Fibroblast of gingiva (primary cell): ENCODE data around the gene ZNF791.
A peak's percentile ranks its signal among the peaks of the same experiment; 100 is the strongest.
"Not testable (repeated sequence)": the region's sequence is repeated elsewhere in the genome, so short reads cannot be mapped to it uniquely, and the experiment has no call there.

Experiments
- DNase-seq: peaks from one replicate; pipeline ENCODE4 v3.0.0-alpha.2; 2011; ENCODE audit warnings: low read depth

ZNF791 gene

GRCh38 chr19:12629215-12629614 lies 18.5 kb downstream of the ZNF791 start:
- no peak for DNase-seq

- DNase-seq: no peak
These were observed 25.9 kb downstream of the ZNF791 start for GRCh38 chr19:12636631-12637030.

GRCh38 chr19:12638611-12639182 lies 28.0 kb downstream of the ZNF791 start:
- DNase-seq: no peak

- DNase-seq: peak; percentile 68
These were observed 29.3 kb downstream of the ZNF791 start for GRCh38 chr19:12639901-12640613.

- no peak for DNase-seq
These were observed 30.7 kb downstream of the ZNF791 start for GRCh38 chr19:12641456-12641855.

- no peak for DNase-seq
These were observed 31.8 kb downstream of the ZNF791 start for GRCh38 chr19:12642506-12642905.

- not testable (repeated sequence) for DNase-seq
These were observed 33.0 kb downstream of the ZNF791 start for GRCh38 chr19:12643716-12644115.

GRCh38 chr19:12646551-12646950 lies 35.8 kb downstream of the ZNF791 start:
- no peak for DNase-seq

GRCh38 chr19:12647047-12647446 lies 36.3 kb downstream of the ZNF791 start:
- DNase-seq: no peak

- DNase-seq: no peak
These were observed 36.9 kb downstream of the ZNF791 start for GRCh38 chr19:12647490-12648071.

- DNase-seq: no peak
These were observed 37.4 kb downstream of the ZNF791 start for GRCh38 chr19:12648088-12648487.

GRCh38 chr19:12649941-12650340 lies 39.2 kb downstream of the ZNF791 start:
- DNase-seq: no peak

GRCh38 chr19:12652219-12652618 lies 41.5 kb downstream of the ZNF791 start:
- DNase-seq: no peak

- DNase-seq: no peak
These were observed 44.8 kb downstream of the ZNF791 start for GRCh38 chr19:12655546-12655945.

- DNase-seq: no peak
These were observed 46.3 kb downstream of the ZNF791 start for GRCh38 chr19:12656899-12657571.

GRCh38 chr19:12657966-12658365 lies 47.2 kb downstream of the ZNF791 start:
- DNase-seq: no peak

GRCh38 chr19:12660980-12661379 lies 50.3 kb downstream of the ZNF791 start:
- DNase-seq: no peak

GRCh38 chr19:12664406-12665280 lies 53.9 kb downstream of the ZNF791 start:
- DNase-seq: no peak

- DNase-seq: no peak
These were observed 54.5 kb downstream of the ZNF791 start for GRCh38 chr19:12665281-12665573.

- no peak for DNase-seq
These were observed 55.0 kb downstream of the ZNF791 start for GRCh38 chr19:12665671-12666264.

GRCh38 chr19:12666265-12667048 lies 55.7 kb downstream of the ZNF791 start, which contains the start of the genes MAN2B1 and WDR83:
MAN2B1 (minus strand) TSS chr19:12666742; CDS start chr19:12666701, 41 bp downstream.
WDR83 (plus strand) TSS chr19:12666807; CDS start chr19:12669791, 2,984 bp downstream.
- peak; percentile 46 for DNase-seq
